ENCODE measurements around the gene APEH.

GRCh38 chr3:49681232-49681522 lies 7.0 kb downstream of the APEH start:
- no peak for TF ChIP-seq CTCF (IDR thresholded peaks at IDR 0.05 in 2 of 3, conservative IDR thresholded peaks at IDR 0.05 in 1 of 3; ENCODE audit: borderline replicate concordance in 1 of 3, insufficient read depth in 1 of 3, low read depth in 2 of 3, low read length in 2 of 3)
- TF ChIP-seq JUND (IDR thresholded peaks at IDR 0.05) = no peak
- TF ChIP-seq POLR2A (IDR thresholded peaks at IDR 0.05; ENCODE audit: borderline replicate concordance, extremely low read depth, insufficient read depth, insufficient read length) = no peak
- no peak for TF ChIP-seq ZNF274 (IDR thresholded peaks at IDR 0.05; ENCODE audit: low read depth, low read length)
- no peak for TF ChIP-seq ZFX (IDR thresholded peaks at IDR 0.05)
- no peak for TF ChIP-seq CEBPB (IDR thresholded peaks at IDR 0.05; ENCODE audit: low read depth)
- TF ChIP-seq EGR1 (IDR thresholded peaks at IDR 0.05; ENCODE audit: low read depth) = no peak
- TF ChIP-seq SP1 (IDR thresholded peaks at IDR 0.05; ENCODE audit: low read depth) = no peak

Measured in HCT116 (cell line).